OCI-LY1 (cell line): ENCODE results near the gene SERTAD2.
A peak's percentile ranks its signal among the peaks of the same experiment; 100 is the strongest.

Experiments
- H2AFZ ChIP-seq: fragments of 200-600 bp; sonication (generic), shearing (Covaris generic); 2 replicates; pipeline ENCODE4 v1.6.0; 2014; ENCODE audit warnings: antibody characterized with exemption, mild to moderate bottlenecking, low read length
- H3F3A ChIP-seq: fragments of 200-600 bp; sonication (generic), shearing (Covaris generic); 2 replicates; pipeline ENCODE4 v1.6.0; 2014; ENCODE audit warnings: mild to moderate bottlenecking, antibody characterized with exemption, low read length, moderate library complexity; ENCODE audit not compliant: insufficient read depth
- H3K27ac ChIP-seq: fragments of 200-600 bp; sonication (generic); 2 replicates; pipeline ENCODE4 v1.5.1; 2014; ENCODE audit warnings: low read length, mixed run types, mild to moderate bottlenecking, low read depth; ENCODE audit not compliant: poor library complexity, severe bottlenecking
- H3K27me3 ChIP-seq: fragments of 200-600 bp; sonication (generic); 2 replicates; pipeline ENCODE4 v1.6.0; 2014; ENCODE audit warnings: antibody characterized with exemption, mild to moderate bottlenecking, low read length, moderate library complexity; ENCODE audit not compliant: insufficient read depth
- H3K36me3 ChIP-seq: fragments of 200-600 bp; sonication (generic); 2 replicates; pipeline ENCODE4 v1.6.1; 2014; ENCODE audit warnings: mild to moderate bottlenecking, antibody characterized with exemption, low read length, moderate library complexity, mixed read lengths; ENCODE audit not compliant: insufficient read depth
- H3K4me1 ChIP-seq: fragments of 200-600 bp; sonication (generic); 2 replicates; pipeline ENCODE4 v1.5.1; 2014; ENCODE audit warnings: mild to moderate bottlenecking, low read length, moderate library complexity; ENCODE audit not compliant: insufficient read depth, severe bottlenecking
- H3K4me2 ChIP-seq: fragments of 200-600 bp; sonication (generic), shearing (Covaris generic); 2 replicates; pipeline ENCODE4 v1.6.1; 2014; ENCODE audit warnings: low read length
- H3K4me3 ChIP-seq: fragments of 200-600 bp; sonication (generic); 2 replicates; pipeline ENCODE4 v1.5.1; 2014; ENCODE audit warnings: low read length, low read depth, mild to moderate bottlenecking, mixed read lengths; ENCODE audit not compliant: poor library complexity, severe bottlenecking
- H3K79me2 ChIP-seq: fragments of 200-600 bp; shearing (Covaris generic); 2 replicates; pipeline ENCODE4 v1.6.1; 2016; ENCODE audit warnings: mixed run types, low read length, mixed read lengths; ENCODE audit not compliant: insufficient read depth
- H3K9ac ChIP-seq: fragments of 200-600 bp; sonication (generic), shearing (Covaris generic); 2 replicates; pipeline ENCODE4 v1.6.1; 2014; ENCODE audit warnings: mild to moderate bottlenecking, low read length, mixed read lengths
- H3K9me2 ChIP-seq: fragments of 200-600 bp; sonication (generic), shearing (Covaris generic); 2 replicates; pipeline ENCODE4 v1.6.1; 2014; ENCODE audit warnings: low read depth, mild to moderate bottlenecking, low read length, mixed read lengths
- H3K9me3 ChIP-seq: fragments of 200-600 bp; shearing (Covaris generic); 2 replicates; pipeline ENCODE4 v1.6.1; 2014; ENCODE audit warnings: low read length, mixed read lengths
- H4K20me1 ChIP-seq: fragments of 200-600 bp; sonication (generic), shearing (Covaris generic); 2 replicates; pipeline ENCODE4 v1.6.0; 2016; ENCODE audit warnings: mild to moderate bottlenecking, low read length; ENCODE audit not compliant: insufficient read depth
- EZH2 ChIP-seq: fragments of 200-600 bp; sonication (generic), shearing (Covaris generic); IDR thresholded peaks from 2 replicates; pipeline ENCODE4 v1.8.0; 2017; ENCODE audit warnings: borderline replicate concordance, mixed run types, mild to moderate bottlenecking, antibody characterized with exemption, low read length, moderate library complexity, mixed read lengths
- TF ChIP-seq, protein P1 (sequence below): fragments of 200-600 bp; sonication (generic), shearing (Covaris generic); IDR thresholded peaks from 2 replicates; pipeline ENCODE4 v1.5.1; 2017; ENCODE audit warnings: mild to moderate bottlenecking, antibody characterized with exemption, low read length, moderate library complexity, mixed read lengths

The SERTAD2 gene

GRCh38 chr2:64626963-64627760, 26.6 kb downstream of the SERTAD2 start:
- Histone ChIP-seq H3K27me3 (no peaks in the 10 kb centered on the region), H3K9ac (no peak overlapping the region), H3K4me3 (no peak overlapping the region), H3K9me3 (no peaks in the 10 kb centered on the region), H3K27ac (no peak overlapping the region), H3F3A (peaks cover 3% of the 10 kb centered on the region; the same call in 1 of the 2 replicates), H3K4me2 (no peak overlapping the region), H2AFZ (no peak overlapping the region), H4K20me1 (no peaks in the 10 kb centered on the region), H3K36me3 (peaks cover 18% of the 10 kb centered on the region), H3K79me2 (no peaks in the 10 kb centered on the region), H3K9me2 (no peaks in the 10 kb centered on the region), H3K4me1 (peaks cover 15% of the 10 kb centered on the region)
- TF ChIP-seq, protein P1, sequence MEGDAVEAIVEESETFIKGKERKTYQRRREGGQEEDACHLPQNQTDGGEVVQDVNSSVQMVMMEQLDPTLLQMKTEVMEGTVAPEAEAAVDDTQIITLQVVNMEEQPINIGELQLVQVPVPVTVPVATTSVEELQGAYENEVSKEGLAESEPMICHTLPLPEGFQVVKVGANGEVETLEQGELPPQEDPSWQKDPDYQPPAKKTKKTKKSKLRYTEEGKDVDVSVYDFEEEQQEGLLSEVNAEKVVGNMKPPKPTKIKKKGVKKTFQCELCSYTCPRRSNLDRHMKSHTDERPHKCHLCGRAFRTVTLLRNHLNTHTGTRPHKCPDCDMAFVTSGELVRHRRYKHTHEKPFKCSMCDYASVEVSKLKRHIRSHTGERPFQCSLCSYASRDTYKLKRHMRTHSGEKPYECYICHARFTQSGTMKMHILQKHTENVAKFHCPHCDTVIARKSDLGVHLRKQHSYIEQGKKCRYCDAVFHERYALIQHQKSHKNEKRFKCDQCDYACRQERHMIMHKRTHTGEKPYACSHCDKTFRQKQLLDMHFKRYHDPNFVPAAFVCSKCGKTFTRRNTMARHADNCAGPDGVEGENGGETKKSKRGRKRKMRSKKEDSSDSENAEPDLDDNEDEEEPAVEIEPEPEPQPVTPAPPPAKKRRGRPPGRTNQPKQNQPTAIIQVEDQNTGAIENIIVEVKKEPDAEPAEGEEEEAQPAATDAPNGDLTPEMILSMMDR: no peak
- TF ChIP-seq EZH2: no peak

- Histone ChIP-seq H3K4me3 (no peak overlapping the region), H3K9ac (no peak overlapping the region), H3K9me3 (no peaks in the 10 kb centered on the region), H3F3A (peaks cover 3% of the 10 kb centered on the region; the same call in 1 of the 2 replicates), H2AFZ (no peak overlapping the region), H3K36me3 (peaks cover 10% of the 10 kb centered on the region), H3K4me2 (no peak overlapping the region), H3K27ac (no peak overlapping the region), H3K9me2 (no peaks in the 10 kb centered on the region), H3K79me2 (no peaks in the 10 kb centered on the region), H4K20me1 (no peaks in the 10 kb centered on the region), H3K27me3 (no peaks in the 10 kb centered on the region), H3K4me1 (peaks cover 15% of the 10 kb centered on the region)
- TF ChIP-seq EZH2: no peak
- TF ChIP-seq, protein P1: no peak
These were observed 27.4 kb downstream of the SERTAD2 start for GRCh38 chr2:64626146-64626809.

DNA sequence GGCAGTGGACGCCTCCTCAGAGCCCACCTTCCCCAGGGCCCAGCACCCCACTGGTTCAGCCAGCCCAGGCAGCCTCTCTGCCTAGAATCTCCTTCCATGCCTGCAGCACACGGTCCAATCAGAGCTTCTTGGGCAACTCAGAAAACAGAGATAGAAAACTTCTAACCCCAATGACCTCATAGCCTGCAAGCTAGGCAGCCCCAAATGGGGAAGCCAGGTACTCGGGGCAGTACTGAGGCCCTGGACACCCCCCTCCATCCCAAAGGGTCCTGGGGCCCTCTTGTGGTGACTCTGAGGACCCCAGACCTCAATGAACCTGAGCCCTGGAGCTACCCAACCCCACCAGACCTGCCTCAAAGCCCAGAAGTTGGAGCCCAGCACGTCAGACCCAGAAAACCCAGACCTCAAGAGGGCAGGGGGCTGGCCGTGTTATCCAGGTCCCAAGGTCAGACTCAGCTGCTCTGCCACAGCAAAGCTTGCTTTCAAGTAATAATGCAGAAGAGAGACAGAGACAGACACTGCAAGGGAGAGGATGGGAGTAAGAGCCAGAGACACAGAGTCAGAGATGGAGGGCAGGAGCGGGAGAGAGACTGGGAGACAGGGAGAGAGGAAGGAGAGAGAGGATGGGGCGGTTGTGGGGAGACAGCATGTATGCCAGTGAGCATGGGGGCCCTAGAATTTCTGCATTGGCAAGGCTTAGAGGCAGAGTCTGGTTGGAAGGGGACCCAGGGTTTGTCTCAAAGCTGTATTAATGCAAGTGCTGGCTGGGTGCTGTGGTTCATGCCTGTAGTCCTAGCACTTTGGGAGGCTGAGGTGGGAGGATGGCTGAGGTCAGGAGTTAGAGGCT, 28.2 kb downstream of the SERTAD2 start:
- Histone ChIP-seq H3K9ac (no peak overlapping the region), H3F3A (peaks cover 3% of the 10 kb centered on the region; the same call in 1 of the 2 replicates), H3K9me3 (no peaks in the 10 kb centered on the region), H4K20me1 (no peaks in the 10 kb centered on the region), H3K79me2 (no peaks in the 10 kb centered on the region), H3K27ac (no peak overlapping the region), H3K9me2 (no peaks in the 10 kb centered on the region), H3K4me2 (no peak overlapping the region), H3K27me3 (no peaks in the 10 kb centered on the region), H3K4me3 (no peak overlapping the region), H3K36me3 (peaks cover 2% of the 10 kb centered on the region), H2AFZ (no peak overlapping the region), H3K4me1 (peaks cover 15% of the 10 kb centered on the region)
- TF ChIP-seq, protein P1: peak; percentile 26; the same call in 1 of the 2 replicates
- no peak for TF ChIP-seq EZH2
